WI38 (cell line): Measurements from ENCODE around the gene ARFGEF3.

Source experiments
- H3K4me3 ChIP-seq: 2 replicates; pipeline ENCODE4 v1.5.1; 2011; ENCODE audit warnings: low read depth, mild to moderate bottlenecking, control low read depth, low read length
- TF ChIP-seq, protein P1 (sequence below): IDR thresholded peaks from 2 replicates; pipeline ENCODE4 v1.5.1; 2012; ENCODE audit warnings: low read depth, mild to moderate bottlenecking, control low read depth, low read length

ARFGEF3 gene

GRCh38 chr6:138250513-138251247, 88.9 kb downstream of the ARFGEF3 start:
- no peak overlapping the region for H3K4me3 ChIP-seq
- TF ChIP-seq, protein P1, sequence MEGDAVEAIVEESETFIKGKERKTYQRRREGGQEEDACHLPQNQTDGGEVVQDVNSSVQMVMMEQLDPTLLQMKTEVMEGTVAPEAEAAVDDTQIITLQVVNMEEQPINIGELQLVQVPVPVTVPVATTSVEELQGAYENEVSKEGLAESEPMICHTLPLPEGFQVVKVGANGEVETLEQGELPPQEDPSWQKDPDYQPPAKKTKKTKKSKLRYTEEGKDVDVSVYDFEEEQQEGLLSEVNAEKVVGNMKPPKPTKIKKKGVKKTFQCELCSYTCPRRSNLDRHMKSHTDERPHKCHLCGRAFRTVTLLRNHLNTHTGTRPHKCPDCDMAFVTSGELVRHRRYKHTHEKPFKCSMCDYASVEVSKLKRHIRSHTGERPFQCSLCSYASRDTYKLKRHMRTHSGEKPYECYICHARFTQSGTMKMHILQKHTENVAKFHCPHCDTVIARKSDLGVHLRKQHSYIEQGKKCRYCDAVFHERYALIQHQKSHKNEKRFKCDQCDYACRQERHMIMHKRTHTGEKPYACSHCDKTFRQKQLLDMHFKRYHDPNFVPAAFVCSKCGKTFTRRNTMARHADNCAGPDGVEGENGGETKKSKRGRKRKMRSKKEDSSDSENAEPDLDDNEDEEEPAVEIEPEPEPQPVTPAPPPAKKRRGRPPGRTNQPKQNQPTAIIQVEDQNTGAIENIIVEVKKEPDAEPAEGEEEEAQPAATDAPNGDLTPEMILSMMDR = no peak

- no peak overlapping the region for H3K4me3 ChIP-seq
- TF ChIP-seq, protein P1 = no peak
Measured at GRCh38 chr6:138253731-138254130, 92.0 kb downstream of the ARFGEF3 start.

DNA sequence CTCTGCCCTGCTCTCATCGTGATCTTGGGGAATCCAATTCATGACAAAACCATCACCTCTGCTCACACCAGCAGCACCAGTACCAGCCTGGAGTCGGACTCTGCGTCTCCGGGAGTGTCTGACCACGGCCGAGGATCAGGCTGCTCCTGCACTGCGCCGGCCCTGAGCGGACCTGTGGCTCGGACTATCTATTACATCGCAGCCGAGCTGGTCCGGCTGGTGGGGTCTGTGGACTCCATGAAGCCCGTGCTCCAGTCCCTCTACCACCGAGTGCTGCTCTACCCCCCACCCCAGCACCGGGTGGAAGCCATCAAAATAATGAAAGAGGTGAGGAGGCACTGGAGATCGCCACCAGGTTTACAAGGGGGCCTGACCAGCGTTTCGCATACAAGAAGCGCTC, 93.7 kb downstream of the ARFGEF3 start:
- TF ChIP-seq, protein P1 = no peak
- no peak overlapping the region for H3K4me3 ChIP-seq

DNA sequence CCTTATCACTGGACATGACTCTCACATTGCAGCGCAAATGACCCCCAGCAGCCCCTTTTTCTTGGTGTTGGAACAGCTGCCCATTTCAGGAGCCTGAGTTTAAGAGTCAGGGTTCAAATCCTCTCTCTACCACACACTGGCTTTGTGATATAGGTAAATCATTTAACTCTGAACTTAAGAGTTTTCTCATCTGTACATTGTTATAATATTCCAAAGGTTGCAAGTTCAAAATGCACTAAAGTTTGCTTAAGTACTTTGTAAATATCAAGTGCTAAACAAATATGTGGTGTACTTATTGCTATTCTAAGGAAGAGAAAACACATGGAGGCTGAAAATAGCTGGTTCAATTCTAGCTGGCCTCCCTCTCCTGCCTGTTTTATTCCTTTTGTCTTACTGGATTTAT, 95.9 kb downstream of the ARFGEF3 start:
- no peak overlapping the region for H3K4me3 ChIP-seq
- TF ChIP-seq, protein P1 = no peak

GRCh38 chr6:138258197-138258596, 96.5 kb downstream of the ARFGEF3 start:
- no peak overlapping the region for H3K4me3 ChIP-seq
- TF ChIP-seq, protein P1 = no peak

GRCh38 chr6:138258991-138259390, 97.3 kb downstream of the ARFGEF3 start:
- H3K4me3 ChIP-seq = no peak overlapping the region
- TF ChIP-seq, protein P1 = no peak

DNA sequence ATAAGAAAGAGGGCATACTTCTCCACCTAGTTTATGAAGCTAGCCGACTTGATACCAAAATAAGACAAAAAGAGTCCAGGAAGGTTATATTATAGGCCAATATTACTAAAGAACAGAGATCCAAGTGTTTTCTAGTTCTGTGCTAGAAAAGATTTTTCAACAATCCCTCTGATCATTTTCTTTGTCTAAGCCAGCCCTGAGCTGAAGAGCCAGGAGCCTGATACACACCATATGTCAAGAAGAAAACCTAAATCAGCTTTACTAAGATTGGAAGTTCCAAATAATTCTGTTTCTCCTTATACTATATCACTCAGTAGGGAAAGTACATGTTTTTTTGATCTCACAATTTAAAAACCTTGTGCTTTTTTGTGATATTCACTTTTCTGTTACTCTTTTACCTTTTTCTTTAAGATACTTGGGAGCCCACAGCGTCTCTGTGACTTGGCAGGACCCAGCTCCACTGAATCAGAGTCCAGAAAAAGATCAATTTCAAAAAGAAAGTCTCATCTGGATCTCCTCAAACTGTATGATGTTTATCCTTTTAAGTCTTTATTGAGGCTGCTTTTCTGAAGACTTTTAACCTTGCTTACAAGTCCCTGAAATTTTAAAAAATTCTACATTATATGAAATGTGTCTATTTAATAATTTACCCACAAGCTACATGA, 99.5 kb downstream of the ARFGEF3 start:
- no peak overlapping the region for H3K4me3 ChIP-seq
- TF ChIP-seq, protein P1 = no peak
